GM12873 (cell line): ENCODE measurements around the gene PSORS1C2.

Experiments used
- CTCF ChIP-seq: IDR thresholded peaks from 2 replicates; pipeline ENCODE4 v1.5.1; 2012; ENCODE audit warnings: low read depth, mild to moderate bottlenecking, moderate library complexity, low read length, control low read depth; ENCODE audit not compliant: insufficient read depth; ENCODE audit errors: missing control alignments

PSORS1C2 gene

DNA sequence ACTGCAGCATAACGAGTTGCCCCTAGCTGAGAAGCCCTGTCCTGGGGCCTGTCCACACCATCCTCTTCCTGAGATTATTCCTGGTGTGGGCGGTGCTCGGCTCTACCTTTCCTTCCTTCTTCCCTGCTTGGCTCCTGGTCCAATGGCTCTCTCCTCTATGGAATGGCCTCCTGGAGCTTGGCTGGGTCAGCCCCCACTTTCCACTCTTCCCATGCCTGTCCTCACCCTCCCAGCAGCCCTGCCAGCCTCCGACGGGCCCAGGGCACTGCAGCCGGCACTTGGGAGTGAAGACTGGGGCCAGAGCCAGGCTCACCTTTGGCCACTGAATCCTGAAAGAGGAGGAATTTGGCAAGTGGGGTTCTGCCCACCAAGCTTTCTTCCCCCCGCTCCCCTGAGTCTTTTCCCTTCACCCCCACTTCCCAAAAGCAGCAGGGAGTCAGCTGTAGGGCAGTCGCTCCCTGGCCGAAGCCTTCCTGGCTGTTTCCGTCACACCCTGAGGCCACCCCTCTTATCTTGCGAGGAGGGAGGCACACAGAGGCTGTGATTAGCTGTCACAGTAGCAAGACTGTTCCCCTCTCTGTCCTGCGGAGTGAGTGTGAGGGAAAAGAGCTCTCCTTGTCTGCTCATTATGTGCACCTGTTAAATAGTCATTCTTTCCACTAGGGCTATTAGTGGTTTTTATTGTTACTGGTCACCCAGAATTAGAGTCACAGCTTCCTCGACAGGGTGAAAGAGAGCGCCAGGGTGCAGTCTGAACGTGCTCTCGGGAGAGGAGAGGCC lies 12.3 kb downstream of the PSORS1C2 start:
- no peak for TF ChIP-seq CTCF

DNA sequence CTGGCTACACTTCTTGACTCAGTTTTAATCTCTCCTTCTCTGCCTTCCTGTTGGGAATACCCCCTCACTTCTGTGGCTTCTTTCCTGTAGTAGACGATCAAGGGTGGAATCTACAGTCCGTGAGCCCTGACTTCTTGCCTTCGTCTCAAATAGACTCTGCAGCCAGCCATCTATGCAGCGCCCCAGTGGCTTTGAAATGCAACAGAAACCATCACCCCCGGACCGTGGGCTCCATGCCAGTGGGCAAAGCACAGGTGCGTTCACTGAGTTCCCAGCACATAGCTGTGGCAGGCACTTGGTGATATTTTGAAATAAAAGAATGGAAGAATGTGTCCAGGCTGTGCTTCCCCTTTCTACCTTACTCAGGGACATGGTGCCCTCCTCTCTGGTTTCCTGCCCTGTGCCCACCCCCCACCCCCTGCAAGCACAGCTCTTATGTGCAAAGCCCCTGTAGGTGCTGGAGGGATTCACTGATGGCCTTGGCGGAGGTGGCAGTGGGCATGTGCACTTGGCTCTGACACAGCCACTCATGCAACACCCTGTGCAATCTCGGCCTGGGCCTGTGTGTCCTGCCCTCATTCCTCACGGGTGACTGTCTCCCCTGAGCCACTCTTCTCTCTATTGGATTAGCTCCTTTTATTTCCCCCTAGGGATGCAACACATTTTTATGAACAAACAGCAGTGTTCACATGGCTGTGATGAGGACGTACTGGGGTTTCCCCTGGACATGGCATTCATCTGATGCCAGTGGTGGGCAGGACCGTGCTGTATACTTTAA lies 13.1 kb downstream of the PSORS1C2 start:
- TF ChIP-seq CTCF: no peak

GRCh38 chr6:31125162-31125561 lies 13.7 kb downstream of the PSORS1C2 start:
- TF ChIP-seq CTCF: no peak

GRCh38 chr6:31122791-31123706 lies 15.8 kb downstream of the PSORS1C2 start:
- TF ChIP-seq CTCF: no peak

DNA sequence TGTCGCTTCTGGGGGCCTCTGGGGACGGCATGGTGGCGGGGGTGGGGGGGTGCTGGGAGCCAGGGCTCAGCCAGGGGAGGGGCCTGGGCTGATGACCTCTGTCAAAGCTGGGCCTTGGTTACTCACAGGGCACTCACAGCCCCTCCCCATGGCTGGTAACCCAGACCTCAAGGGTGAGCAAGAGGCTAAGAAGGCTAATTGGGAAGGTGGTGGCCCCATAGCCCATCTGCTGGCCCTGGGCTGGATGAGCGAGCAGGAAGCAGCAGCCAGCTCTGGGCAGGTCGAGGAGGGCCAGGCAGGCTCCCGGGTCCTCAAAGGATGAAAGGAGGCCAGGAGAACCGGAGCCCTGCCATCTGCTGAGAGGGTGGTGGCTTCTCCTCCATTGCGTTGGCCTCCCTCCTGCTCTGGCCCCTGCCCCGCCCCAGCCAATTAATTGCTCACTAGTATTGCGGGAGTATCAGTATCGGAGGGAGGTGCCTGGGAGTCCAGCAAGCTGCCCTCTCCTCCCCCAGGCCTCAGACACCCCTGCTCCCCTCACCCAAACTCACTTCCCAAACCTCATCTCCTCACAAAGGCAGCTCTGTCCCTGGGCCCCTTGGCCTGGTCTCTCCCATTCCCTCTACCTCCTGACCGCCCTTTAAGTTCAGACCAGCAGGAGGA lies 17.6 kb downstream of the PSORS1C2 start:
- no peak for TF ChIP-seq CTCF

- no peak for TF ChIP-seq CTCF
These were observed 18.5 kb downstream of the PSORS1C2 start, which contains the start of gene CDSN for GRCh38 chr6:31120151-31120915. Gene CDSN, minus strand, starts transcription at chr6:31120446. Its CDS starts 27 bp downstream, at chr6:31120419.
